HL-60/S4 treated with retinoic acid at 250 ng/mL for 4 days and 3 days (cell line): Measurements from ENCODE around the gene ZMIZ1.

Experiments
- in situ Hi-C: fragments of 300-500 bp; cut with MboI; formaldehyde crosslinking; loops from 2 replicates; pipeline ENCODE4 v1.7.0; 2022; ENCODE audit warnings: low sequenced_read_pairs

The ZMIZ1 gene

DNA sequence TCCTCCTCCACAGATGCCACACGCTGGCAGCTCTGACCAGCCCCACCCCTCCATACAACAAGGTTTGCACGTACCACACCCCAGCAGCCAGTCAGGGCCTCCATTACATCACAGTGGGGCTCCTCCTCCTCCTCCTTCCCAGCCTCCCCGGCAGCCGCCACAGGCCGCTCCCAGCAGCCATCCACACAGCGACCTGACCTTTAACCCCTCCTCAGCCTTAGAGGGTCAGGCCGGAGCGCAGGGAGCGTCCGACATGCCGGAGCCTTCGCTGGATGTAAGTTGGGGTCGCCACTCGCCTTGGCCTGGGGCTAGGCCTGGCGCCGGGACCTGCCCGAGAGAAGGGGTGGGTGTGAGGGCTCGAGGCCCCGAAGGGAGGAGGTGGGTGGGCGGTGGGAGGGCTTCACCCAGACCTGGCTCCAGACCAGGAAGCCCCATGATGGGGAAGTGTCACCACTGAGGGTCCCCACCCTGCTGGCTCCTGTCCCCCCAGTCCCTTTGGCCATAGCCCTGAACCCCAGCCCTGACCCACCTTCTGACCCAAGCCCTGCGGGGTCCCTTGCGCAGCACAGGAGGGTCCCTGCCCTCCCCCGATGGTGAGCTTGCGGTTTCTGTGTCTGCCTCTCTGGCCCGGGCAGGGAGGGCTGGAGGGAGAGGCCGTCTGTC lies 242.3 kb downstream of the ZMIZ1 start:
- in situ Hi-C loops: no loop called here

- in situ Hi-C loops: no loop called here
These were observed 243.0 kb downstream of the ZMIZ1 start for GRCh38 chr10:79311581-79312407.

- in situ Hi-C loops: no loop called here
These were observed 243.9 kb downstream of the ZMIZ1 start for GRCh38 chr10:79312601-79313187.

DNA sequence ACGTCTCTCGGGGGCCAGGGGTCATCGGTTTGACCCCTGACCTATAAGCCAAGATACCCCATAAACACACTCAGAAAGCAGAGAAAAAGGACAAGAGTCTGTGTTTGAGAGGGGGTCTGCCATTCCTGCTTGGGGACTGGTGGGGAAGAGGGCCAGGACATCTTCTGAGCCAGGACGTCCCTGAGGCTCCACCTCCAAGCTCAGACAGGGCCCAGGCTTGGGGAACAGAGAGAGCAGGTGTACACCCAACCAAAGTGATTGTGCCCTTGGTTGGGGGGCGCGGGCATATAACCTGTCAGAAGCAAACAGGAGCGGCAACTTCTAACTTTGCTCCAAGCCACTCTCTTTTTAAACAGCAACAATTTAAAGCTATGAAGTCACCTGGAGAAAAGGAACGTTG lies 244.6 kb downstream of the ZMIZ1 start:
- in situ Hi-C loops: no loop called here

GRCh38 chr10:79313911-79314439 lies 245.2 kb downstream of the ZMIZ1 start:
- in situ Hi-C loops: no loop called here

- in situ Hi-C loops: no loop called here
These were observed 246.2 kb downstream of the ZMIZ1 start for GRCh38 chr10:79314761-79315601.

DNA sequence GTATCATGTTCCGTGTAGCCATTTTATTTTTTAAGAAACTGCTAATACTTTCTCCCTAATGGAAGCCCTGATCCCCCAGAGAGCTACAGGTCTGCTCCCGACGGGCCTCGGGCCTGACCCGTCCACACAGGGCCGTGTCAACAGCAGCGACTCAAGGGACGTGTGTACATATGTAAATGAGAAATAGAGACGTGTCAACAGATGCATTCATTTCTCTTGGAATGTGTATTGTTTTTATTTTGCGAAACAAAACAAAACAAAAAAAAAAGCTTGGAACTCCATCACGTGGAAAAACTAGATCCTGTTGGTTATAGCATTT lies 246.8 kb downstream of the ZMIZ1 start:
- in situ Hi-C loops: no loop called here

DNA sequence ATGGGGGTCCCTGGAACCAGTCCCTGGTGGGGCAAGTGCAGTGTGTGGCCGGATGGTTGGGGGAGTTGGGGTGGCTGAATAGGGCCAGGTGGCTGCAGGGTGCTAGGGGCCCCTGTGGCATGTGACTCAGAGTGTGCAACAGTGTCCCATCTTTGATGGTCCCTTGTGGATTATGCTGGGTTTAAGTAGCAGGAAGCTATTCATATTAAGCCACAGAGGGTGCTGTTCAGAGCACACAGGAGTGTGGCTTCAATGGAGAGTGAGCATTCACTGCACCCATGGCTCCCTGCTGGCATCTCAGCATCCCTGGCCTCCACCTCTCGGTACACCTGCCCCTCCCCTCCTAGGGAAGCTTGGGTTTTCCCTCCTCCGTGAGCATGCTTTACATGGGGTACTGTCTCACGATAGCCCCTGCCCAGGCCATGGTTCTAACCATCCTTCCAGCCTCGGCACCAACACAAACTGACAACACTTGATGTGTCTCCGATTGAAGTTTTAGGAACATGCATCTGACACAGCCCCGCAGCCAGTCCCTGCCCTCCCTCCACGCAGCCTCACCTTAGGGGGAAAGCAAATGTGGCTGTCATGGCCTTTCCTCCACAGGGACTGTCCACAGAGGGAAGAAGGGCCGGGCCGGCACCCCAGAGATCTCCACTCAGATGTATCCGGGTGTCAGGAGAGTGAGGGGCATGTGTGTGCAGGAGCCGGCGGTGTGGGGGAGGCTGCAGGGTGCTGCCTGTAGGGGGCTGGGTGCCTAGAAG lies 248.1 kb downstream of the ZMIZ1 start:
- in situ Hi-C loops: no loop called here

DNA sequence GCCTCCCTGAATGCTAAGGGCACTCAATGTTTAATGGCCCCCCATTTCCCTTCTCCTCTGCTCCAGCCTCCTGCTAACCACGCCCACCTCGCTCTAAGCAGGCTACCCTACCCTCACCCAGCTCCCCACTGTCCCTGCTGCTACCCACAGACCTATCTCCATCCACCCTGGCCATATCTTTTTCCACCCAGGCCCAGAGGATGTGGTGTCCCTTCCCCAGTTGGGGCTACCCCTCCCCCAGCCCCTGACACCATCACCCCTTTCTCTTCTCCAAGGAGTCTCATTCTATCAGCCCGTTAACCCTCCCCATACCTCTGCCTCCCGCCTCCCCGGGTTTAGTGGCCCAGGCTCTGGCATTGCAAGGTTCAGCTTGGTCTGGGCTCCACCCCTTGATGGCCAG lies 249.6 kb downstream of the ZMIZ1 start:
- in situ Hi-C loops: no loop called here

- in situ Hi-C loops: no loop called here
These were observed 250.5 kb downstream of the ZMIZ1 start for GRCh38 chr10:79319115-79319771.

GRCh38 chr10:79320316-79320715 lies 251.6 kb downstream of the ZMIZ1 start:
- in situ Hi-C loops: no loop called here

- in situ Hi-C loops: no loop called here
These were observed 252.2 kb downstream of the ZMIZ1 start for GRCh38 chr10:79320820-79321493.

- in situ Hi-C loops: no loop called here
These were observed 252.7 kb downstream of the ZMIZ1 start for GRCh38 chr10:79321494-79321882.

GRCh38 chr10:79321951-79322350 lies 253.2 kb downstream of the ZMIZ1 start:
- in situ Hi-C loops: no loop called here

GRCh38 chr10:79322616-79323543 lies 254.1 kb downstream of the ZMIZ1 start:
- in situ Hi-C loops: no loop called here

- in situ Hi-C loops: no loop called here
These were observed 254.8 kb downstream of the ZMIZ1 start for GRCh38 chr10:79323602-79324001.

DNA sequence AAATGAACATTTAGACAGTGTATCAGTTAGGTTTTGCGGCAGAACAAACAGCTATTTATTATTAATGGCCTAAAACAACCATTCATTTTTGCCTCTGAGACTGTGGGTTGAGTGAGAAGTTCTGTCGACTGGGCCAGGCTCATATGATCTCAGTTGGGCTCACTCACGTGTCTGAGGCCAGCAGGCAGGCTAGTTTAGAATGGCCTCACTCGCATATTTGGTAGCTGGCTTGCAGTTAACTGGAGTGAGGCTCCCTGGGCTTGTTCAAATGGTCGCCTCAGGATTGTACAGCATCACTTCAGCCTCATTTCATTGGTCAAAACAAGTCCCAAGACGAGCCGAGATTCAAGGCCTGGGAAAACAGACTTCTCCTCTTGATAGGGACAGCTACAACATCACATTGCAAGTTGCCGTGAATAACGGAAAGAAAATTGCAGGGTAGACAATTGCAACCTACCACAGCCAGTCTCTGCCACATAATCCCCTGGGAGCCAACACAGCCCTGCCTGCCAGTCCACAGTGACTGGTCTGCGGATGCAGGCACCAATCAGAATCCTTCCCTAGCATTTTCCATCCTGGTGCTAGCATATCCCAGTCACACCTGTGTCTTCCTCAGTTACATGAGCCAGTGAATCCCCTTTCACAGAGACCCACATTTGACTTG lies 255.4 kb downstream of the ZMIZ1 start:
- in situ Hi-C loops: no loop called here
